Muscle of back (tissue), 11 donors: ENCODE data around the gene TTC23L. TPM values are rescaled to one million over a fixed set of nuclear protein-coding genes. Genes with fewer than 3 reads are reported as not detected.
A peak's percentile ranks its signal among the peaks of the same experiment; 100 is the strongest.

Experiments used
- DNase-seq, 3 donors: peaks; one replicate each; pipeline versions ENCODE4 v3.0.0 to v3.0.0-alpha.2; 2013
- polyA plus RNA-seq, 10 donors: library from polyadenylated mRNA; unstranded; fragments of 120-200 nt; gene quantifications; one replicate each; pipeline ENCODE4 v1.2.1, GENCODE V29; 2013; ENCODE audit not compliant: insufficient read length in 10 of 10

Gene TTC23L
- polyA plus RNA-seq, 10 donors = 0.11 to 0.59 (median 0.30) TPM; not detected in 1

DNA sequence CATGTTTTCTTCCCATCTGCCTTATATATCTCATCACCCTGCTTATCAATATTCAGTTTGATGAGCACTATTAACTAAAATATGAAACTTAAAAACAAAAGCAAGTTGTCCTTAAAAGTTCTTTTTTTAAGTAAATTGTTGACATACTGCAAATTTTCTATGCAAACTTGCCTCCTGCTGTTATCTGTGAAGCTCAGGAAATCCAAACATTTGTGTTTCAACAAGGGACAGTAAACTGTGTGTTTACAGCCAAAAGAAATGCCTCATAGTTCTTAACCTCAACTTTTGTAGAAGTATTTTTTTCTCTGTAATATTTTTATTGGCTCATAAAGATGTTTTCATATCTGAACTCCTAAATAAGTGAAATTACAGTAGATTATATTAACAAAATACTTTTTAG lies 7.7 kb upstream of the TTC23L start:
- no peak for DNase-seq

DNA sequence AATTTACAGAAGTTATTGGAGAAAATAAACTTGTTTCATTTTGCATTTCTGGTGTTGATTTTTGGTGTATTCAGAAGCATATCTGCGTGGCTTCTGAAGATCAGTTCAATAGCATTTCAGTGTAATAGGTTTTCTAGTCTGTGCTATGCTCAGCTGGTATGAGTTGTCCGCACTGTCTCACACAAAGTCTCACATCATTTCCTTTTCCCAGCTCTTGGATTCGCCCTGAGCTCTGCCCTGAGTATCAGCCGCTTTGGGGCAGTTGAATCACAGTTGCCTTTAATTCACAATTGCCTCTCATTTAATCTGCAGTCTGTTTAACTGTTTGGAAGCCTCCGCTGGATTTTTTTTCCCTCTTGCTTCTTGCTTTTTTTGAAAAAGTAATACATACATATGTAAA lies 6.4 kb upstream of the TTC23L start:
- DNase-seq = no peak

DNA sequence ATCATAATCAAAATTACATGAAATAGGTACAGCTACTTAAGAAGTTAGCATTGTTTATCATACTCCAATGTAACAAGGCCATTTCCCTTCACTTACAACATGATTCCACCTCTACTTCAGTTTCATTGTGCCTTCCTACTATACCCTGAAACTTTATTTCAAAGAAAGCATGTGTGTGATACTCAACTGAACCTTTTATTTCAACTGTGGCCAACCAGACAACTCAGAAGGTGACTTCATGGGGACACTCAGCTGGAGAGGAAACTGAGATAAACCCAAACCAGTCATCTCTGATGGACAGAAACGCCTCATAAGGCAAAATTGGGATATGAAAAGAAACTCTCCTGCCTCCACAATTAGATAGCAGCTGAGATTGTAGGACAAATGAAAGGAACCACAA lies 5.9 kb upstream of the TTC23L start:
- no peak for DNase-seq

DNA sequence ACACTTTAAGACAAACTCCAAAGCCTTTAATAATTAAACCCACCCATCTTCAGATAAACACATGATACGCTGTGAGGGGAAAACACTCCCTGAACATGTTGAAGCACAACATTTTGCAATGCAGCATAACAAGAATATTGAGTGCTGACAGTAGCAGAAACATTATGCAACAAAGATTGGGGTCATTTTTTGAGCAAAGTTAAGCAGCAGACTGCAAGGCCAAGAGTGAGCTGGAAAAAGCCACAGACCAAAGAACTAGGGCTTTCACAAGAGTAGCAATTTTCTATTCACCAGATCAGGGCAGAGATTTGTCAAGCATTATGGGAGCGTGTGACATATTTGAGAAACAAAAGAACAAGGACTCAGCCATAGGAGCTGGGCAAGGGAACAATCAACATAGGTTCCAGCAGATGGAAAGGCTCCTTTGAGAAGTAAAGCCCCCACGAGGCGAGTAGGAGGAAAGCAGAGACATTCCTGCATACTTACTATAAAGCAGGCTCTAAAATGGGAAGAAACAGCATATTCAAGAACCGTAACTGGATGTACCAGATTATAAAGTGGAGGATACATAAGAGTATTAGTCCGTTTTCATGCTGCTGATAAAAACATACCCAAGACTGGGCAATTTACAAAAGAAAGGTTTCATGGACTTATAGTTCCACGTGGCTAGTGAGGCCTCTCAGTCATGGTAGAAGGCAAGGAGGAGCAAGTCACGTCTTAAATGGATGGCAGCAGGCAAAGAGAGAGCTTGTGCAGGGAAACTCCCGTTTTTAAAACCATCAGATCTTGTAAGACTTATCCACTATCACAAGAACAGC lies 4.8 kb upstream of the TTC23L start:
- DNase-seq = no peak

DNA sequence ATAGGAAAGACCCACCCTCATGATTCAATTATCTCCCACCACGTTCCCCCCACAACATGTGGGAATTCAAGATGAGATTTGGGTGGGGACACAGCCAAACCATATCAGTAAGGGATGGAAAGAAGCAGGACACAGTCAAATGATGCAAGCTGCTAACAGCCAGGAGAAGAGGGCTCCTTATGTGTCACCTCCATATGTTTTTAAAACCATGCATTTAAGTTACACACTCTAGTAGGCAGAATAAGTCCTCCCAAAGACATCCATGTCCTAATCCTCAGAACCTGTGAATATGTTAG lies 4.2 kb upstream of the TTC23L start:
- no peak for DNase-seq

DNA sequence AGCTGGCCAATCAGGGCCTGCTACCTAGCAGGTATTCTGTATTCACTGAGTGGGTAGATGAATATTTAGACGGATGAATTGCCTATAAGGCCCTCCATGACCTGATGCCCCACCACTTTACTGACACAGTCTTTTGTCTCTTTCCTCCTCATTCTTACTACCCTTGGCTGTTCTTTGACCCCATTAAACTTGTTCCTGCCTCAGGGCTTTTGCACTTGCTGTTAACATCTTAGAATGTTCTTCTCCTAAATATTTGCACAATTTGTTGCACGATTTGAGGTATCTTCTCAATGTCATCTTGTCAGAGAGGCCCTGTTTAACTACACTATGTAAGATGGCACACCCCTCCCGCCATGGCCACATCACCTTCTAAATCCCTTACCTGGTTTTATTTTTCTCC lies 3.3 kb upstream of the TTC23L start:
- DNase-seq = no peak

DNA sequence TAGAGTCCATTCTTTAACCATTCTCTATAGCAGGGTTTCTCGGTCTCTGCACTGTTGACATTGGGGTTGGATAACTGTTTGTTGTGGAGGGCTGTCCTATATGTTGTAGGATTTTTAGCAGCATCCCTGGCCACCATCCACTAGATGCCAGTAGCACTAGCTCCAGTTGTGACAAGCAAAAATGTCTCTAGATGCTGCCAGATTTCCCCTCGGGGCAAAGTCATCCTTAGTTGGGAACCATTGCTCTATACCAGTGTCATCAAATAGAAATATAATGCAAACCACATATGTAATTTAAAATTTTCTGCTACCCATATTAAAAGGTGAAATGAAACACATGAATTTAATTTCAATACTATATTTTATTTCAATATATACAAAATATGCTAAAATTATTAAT lies 2.9 kb downstream of the TTC23L start:
- DNase-seq = no peak

DNA sequence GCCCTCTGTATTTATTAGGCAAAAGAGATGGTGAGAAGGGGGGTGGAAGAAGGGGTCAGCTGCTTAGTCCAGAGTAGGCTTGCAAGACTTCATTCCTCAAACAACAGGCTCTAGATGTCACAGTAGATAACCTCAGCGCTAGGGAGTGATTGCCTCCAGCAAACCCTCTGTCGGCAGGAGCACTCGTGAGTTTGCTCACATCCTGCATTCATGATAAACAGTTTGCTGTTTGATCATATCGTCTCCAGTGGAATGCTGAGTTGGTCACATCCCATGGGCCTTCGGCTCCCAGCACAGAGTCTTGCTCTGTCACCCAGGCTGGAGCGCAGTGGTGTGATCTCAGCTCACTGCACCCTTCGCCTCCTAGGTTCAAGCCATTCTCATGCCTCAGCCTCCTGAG lies 3.6 kb downstream of the TTC23L start:
- no peak for DNase-seq

DNA sequence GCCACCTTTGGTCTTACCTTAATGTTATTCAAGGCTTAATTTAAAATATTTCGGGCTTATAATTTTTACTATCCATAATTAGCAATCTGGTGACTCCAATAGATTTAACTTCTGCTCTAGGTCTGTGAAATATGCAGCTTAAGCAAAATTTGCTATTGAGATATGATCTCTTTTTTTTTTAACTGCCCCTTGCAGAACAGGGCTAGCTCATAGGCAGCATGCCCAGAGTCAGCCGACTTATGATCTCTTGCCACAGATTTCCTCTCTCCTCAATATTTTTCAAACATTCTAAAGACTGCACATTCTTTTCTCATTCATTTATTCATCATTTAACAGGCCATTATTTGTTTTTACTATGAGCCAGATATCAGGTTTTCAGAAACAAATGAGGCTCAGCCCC lies 4.5 kb downstream of the TTC23L start:
- DNase-seq = peak in 1 of 3 donors; percentile 32

DNA sequence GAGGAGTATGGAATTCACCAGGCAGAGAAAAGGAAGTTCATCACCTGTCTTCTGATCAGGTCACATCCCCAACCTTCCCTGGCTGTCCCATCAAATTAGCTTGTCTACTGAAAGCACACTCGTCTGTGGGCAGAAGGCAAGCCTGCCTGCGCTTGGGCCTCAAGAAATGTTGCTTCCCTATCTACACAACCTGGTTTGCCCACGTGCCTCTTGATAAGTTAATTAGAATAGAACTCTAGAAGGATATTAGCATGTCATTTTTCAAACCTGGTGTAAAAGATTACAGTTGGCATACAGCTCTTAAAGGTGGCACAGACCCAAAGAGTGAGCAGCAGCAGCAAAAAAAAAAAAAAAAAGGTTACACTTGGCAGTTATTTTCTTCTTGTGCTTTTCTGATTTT lies 5.1 kb downstream of the TTC23L start:
- DNase-seq = no peak

DNA sequence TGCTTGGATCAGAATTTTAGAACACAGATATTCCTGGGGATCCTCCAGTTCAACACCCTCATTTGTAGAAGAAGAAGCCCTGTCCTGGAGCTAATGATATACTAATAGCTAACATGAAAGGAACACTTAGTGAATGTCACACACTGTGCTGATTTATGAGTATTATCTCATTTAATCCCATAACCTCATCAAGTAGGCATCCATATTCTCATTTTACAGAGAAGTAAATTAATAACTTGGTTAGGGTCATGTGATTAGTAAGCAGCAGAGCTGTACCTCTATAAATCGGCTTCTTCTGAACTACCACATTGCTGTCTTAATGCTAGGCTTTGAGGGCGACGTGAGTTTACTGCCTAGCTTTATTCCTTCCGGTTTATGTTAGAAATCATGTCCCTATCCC lies 6.0 kb downstream of the TTC23L start:
- no peak for DNase-seq

DNA sequence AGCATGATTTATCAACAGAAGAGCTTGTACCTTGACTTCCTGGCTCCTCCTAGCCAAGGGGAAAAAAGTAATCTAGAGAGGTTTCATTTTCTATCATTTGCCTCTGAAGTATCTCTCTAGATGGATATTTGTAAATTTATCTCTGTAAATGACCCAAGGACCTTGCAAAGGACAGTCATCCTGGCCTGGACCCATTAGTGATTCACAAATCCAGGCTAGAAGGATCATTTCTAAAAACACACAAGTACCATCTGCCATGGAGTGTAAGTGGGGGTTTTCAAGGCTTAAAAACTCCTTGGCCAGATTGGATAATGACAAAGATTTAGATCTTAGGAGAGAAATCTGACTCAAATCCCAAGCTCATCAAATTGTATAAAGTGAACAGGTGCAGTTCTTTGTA lies 8.1 kb downstream of the TTC23L start:
- no peak for DNase-seq

DNA sequence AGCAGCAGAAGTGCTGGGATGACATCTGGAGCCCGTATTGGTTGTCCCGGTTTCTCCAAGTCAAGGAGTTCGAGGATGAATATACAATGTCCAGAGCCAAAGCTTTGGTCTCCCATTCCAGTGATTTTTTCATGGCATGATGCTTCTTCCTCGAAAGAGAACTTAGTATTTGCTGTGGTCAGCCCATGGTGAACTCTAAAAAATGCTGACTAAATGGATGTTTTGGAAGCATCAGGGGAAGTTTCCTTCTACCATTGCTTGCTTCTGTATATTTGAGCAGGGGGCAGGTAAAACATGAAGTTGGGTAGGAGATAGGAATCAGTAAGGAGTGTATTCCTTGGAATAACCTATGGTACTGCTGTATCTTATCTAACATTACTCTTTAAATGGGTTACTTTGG lies 8.6 kb downstream of the TTC23L start:
- no peak for DNase-seq

DNA sequence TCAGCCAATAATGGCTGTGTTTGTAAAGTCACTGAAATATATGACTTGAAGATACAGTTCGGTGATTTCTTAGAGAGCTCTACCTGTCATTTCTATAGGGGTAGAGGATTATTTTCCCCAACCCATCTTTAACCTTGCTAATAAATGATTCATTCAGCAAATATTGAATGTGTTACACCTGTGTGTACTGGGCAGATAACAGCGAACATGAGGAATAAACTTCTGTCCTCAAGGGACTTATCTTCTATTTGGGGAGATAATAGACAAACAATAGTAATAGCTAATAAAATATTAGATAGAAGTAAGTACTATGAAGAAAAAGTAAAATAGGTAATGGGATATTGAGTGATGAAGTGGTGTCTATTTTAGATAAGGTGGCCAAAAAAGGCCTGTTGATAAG lies 9.3 kb downstream of the TTC23L start:
- DNase-seq = no peak

DNA sequence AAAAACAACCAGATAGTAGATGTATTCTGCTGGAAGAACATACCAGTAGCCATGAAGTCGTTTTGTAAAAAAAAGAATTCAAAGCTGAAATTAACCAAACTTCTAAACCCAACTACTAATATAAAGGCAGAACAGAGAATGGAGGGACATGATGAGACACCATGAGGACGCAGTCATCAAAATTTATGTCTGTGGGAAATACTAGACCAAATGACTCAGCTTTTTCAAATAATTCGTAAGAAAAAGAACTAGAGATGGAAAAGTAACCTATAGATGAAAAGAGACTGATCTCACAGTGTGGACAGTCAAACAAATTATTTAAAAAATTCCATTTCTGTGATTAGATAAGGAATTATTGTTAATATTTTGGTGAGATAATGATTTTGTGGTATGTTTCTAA lies 10.3 kb downstream of the TTC23L start:
- no peak for DNase-seq

DNA sequence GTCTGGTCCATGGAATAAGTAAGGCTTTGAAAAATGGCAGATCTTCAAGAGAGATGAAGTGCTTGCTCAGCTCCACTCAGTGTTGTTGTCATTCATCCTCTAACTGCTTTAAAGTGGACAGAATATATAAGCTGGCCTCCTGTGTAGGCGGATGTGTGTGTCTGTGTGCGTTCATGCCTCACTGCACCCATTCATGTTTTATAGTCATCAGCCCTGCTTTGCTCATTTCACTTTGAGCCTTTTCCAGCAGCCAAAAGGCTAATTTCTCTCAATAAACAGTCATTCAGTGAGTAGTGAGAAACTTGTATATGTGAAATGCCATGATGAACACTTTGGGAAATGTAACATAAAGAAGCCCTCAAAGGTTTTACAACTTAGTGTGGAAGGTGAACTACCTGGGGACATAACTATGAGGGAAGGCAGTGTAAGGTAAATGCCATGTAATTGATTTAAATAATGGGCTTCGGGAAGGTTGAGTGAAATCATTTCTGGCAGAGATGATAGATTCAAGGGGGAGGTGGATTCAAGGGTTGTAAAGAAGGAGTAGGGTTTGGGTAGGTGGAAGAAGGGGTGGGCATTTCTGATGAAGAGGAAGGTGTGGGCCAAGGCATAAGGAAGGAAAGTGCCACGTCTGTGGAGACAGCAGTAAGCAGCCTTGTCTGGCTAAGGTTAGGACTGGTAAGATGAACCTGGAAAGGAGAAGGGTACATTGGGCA lies 15.7 kb downstream of the TTC23L start:
- no peak for DNase-seq

DNA sequence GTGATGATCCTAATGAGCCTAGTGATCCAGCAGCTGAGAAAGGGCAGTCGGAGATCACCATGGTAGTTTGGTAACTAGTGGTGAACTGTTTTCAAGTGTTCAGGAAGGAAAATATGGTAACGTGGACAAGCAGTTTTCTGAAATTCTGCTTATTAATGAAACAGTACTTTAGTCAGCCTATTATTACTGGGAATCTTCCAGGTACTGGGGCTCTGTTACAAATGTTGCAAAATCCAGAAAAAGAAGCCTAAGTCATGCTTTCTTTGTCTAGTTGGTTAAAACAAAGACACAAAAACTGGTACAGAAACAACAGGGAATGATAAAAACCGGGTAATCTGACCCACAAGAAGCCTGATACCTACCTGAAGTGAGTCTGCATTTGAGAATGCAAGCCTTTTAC lies 18.2 kb downstream of the TTC23L start:
- no peak for DNase-seq

DNA sequence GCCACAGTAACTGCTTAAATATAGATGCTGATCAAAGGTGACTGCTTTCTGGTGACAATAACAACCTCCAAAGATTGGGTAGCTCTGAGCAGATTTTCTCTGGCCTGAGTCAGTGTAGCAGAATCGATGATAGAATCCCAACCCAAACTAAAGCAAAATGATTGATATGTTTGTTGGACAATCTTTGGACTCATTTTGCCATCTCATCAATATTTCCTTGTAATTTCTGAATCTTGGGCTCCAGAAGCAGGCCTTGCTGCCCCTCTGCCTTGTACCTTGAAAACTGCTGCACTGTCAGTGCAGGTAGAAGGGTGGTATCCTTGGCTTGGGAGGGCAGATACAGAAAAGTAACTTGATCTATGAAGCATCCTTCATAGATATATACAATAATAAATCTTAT lies 18.9 kb downstream of the TTC23L start:
- DNase-seq = no peak

DNA sequence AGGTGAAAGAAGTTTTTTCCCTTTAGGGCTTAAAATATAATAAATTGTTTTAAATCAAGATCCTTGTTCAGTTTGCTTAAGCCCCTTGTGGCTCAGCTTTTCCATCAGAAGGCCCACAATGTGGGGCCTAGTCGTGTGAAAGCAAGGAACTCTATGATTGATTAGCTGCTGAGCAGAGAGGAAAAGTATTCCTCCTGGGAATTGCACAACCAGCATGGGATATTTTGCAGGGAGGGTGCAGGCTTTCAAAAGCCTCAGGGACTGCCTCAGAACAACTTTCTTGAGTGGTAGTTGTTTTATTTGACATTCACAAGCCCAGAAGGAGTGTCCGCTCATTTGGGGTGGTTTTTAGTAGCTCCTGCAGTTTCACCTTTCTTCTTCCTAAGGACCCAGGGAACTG lies 19.8 kb downstream of the TTC23L start:
- DNase-seq = peak in 1 of 3 donors; percentile 15

DNA sequence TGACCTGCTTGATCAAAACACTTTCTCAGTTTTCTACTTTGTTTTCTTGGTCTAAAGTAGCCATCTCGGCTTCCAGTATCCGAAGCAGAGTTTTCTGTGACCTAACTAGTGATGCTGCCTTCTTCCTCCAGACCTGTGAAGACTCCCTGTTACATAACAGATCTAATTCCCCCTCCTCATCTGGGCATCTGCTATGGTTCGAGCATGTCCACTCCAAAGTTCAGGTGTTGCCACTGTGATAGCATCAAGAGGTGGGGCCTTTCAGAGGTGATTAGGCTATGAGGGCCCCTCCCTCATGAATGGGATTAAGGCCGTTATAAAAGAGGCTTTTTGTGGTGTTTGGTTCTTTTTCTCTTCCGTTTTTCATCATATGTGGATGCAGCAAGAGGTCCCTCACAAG lies 20.3 kb downstream of the TTC23L start:
- no peak for DNase-seq

DNA sequence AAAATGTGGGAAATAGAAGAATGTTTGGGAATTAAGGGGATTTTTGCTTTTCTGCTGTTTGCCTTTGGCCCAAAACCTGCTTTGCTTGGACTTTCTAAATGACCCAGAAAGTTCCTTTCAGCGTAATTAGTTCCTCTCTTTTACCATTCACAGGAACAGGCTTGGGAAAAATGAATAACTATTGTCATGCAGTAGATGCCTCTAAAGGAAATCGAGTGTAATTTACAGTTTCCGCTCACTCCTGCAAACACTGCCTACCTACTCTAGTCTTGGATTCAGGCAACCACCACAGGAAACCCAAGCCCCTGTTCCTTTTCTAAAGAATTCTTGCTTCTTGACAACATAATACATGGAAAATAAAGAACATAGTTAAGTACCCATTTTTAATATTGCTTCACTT lies 25.0 kb downstream of the TTC23L start:
- peak in 1 of 3 donors; percentile 22 for DNase-seq

DNA sequence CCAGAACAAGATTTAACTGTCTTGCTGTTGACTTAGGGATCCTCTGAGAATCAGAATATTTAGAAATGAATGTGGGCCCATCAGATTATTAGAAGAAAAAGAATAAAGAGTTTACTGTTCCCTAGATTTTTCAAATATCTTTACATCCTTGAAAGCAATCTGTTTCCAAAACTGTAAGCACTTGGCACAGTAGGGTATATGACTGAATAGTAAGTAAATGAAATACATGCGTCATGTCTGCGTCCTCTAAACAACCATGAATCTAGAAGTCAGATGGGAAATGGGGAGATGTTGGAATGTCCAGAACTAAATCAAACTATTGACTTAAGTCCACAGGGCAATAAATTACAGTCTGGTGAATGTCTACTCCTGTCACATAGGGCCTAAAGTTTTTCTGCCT lies 26.1 kb downstream of the TTC23L start:
- peak; percentile 14 to 71 (median 28) for DNase-seq

DNA sequence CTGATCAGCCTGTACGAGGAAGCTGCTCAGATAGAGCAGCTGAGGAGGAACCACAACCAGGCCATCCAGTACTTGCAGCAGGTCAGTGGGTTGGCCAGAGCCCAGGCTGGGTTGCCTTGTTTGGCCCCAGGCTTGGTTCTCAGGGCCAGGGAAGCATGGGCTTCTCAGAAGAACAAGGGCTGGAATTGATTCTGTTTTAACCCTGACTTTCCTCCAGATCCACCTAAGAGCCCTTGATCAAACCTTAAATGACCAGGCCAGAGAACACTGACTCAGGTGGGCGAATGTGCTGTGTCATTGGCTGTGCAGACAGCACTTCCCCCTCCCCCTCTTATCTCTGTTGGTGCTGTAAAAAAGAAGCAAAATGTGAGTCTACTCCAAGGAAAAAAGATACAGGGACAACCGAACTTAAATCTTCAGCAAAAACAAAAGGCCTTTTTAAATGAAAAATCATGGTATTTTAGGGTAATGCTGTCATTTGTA lies 28.1 kb downstream of the TTC23L start:
- peak in 1 of 3 donors; percentile 12 for DNase-seq

DNA sequence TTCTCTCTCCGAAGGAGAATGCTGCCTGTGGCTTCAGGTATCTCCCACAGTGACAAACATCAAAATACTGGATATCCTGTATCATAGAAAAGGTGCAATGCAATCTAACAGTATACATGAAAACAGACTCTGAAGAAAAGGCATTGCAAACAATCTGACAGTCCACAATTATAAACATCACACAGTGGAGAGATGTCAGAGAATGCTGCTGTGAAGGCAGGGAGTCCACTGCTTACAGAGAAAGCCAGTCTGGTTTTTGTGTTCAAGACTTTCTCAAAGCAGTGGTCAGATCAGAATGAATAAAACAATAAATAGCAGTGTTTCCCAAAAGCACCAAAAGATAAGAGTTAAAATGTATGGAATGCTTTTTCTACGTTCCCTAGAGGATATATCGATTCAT lies 28.7 kb downstream of the TTC23L start:
- DNase-seq = no peak
